ENCODE results near the gene SORCS2.
A peak's percentile ranks its signal among the peaks of the same experiment; 100 is the strongest.

SORCS2 gene

DNA sequence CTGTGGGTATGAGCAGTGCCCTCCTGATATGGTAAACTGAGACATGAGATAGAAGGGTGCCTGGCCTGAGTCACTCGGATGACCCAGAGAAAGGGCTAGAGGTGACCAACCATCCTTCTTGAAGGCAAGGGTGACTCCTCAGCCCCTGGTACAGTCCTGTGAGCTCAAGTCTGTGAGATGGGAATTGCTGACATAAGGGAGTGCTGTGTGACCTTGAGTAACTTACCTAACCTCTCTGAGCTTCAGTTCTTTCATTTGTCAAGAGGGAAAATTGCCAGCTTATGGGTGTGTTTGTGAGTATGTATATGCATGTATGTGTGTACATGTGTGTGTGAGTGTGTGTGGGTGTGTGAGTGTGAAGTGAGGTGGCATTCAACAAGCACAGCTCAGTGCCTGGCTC lies 452.8 kb downstream of the SORCS2 start:
- Histone ChIP-seq H2AFZ (ENCODE audit: insufficient read depth, low read length, poor library complexity) (no peak overlapping the region), H2AK5ac (ENCODE audit: low read length) (no peak overlapping the region), H3K27ac (ENCODE audit: low read depth, low read length) (no peak overlapping the region), H3K18ac (ENCODE audit: low read length) (no peak overlapping the region), H2BK120ac (ENCODE audit: insufficient read depth, low read length, poor library complexity) (no peak overlapping the region), H3K79me1 (ENCODE audit: low read length) (no peaks in the 10 kb centered on the region), H4K12ac (ENCODE audit: low read depth, low read length) (no peak overlapping the region), H3K27me3 (ENCODE audit: insufficient read depth, low read length) (no peaks in the 10 kb centered on the region), H3K4me3 (ENCODE audit: low read depth, low read length) (no peak overlapping the region), H3K4me1 (ENCODE audit: control insufficient read depth in 1 of 2, insufficient read depth in 2 of 2, low read length in 2 of 2) (peaks cover 3 to 11% of the 10 kb centered on the region in 2 experiments), H3K4ac (ENCODE audit: low read depth, low read length) (no peak overlapping the region), H3K79me2 (ENCODE audit: control insufficient read depth, insufficient read depth, low read length, poor library complexity) (no peaks in the 10 kb centered on the region), H3K36me3 (ENCODE audit: control insufficient read depth in 1 of 2, insufficient read depth in 2 of 2, low read length in 2 of 2) (no peaks in the 10 kb centered on the region), H2BK5ac (ENCODE audit: low read depth, low read length, poor library complexity) (no peak overlapping the region), H4K91ac (ENCODE audit: low read depth, low read length) (no peak overlapping the region), H4K8ac (ENCODE audit: low read depth, low read length) (no peak overlapping the region), H3K4me2 (ENCODE audit: low read length) (no peak overlapping the region), H3K23ac (ENCODE audit: low read length) (no peak overlapping the region), H3K9ac (ENCODE audit: low read length) (no peak overlapping the region), H2BK12ac (ENCODE audit: low read length) (no peak overlapping the region), H3K9me3 (ENCODE audit: insufficient read depth, low read depth, low read length) (peaks cover 8% of the 10 kb centered on the region), H3K14ac (ENCODE audit: low read length) (no peak overlapping the region)
- no CpG with 5 or more reads among the region's 1 CpG for WGBS (ENCODE audit: extremely low coverage, insufficient coverage, insufficient read length)
- DNase-seq = no peak

DNA sequence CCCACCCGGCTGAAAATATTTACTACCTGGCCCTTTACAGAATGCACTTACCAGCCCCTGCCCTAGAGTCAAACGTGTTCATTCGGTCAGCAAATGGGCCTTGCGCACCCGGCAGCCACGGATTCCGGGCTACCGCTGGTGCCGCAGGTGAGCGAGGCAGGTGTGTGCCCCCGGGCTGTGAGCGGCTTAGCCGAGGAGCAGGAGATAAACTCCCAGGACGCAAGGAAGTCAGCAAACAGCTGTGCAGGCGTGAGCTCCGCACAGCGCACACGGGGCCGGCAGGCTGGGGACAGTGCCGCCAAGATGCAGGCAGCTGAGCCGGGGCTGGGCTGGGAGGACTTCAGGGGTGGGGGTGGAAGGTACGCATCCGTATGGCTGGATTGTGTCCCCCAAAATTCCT lies 453.6 kb downstream of the SORCS2 start:
- H3K79me2 ChIP-seq (ENCODE audit: control insufficient read depth, insufficient read depth, low read length, poor library complexity) = no peaks in the 10 kb centered on the region
- no peak overlapping the region for H3K9ac ChIP-seq (ENCODE audit: low read length)
- peaks cover 4 to 14% of the 10 kb centered on the region in 2 experiments for H3K4me1 ChIP-seq (ENCODE audit: control insufficient read depth in 1 of 2, insufficient read depth in 2 of 2, low read length in 2 of 2)
- no peak overlapping the region for H2BK5ac ChIP-seq (ENCODE audit: low read depth, low read length, poor library complexity)
- peaks cover 7% of the 10 kb centered on the region for H3K9me3 ChIP-seq (ENCODE audit: insufficient read depth, low read depth, low read length)
- no peak overlapping the region for H3K14ac ChIP-seq (ENCODE audit: low read length)
- H3K23ac ChIP-seq (ENCODE audit: low read length) = no peak overlapping the region
- H4K12ac ChIP-seq (ENCODE audit: low read depth, low read length) = no peak overlapping the region
- no peak overlapping the region for H2AK5ac ChIP-seq (ENCODE audit: low read length)
- H3K18ac ChIP-seq (ENCODE audit: low read length) = no peak overlapping the region
- no peak overlapping the region for H3K4ac ChIP-seq (ENCODE audit: low read depth, low read length)
- no peaks in the 10 kb centered on the region for H3K36me3 ChIP-seq (ENCODE audit: control insufficient read depth in 1 of 2, insufficient read depth in 2 of 2, low read length in 2 of 2)
- H2AFZ ChIP-seq (ENCODE audit: insufficient read depth, low read length, poor library complexity) = no peak overlapping the region
- no peak overlapping the region for H3K4me3 ChIP-seq (ENCODE audit: low read depth, low read length)
- no peak overlapping the region for H2BK12ac ChIP-seq (ENCODE audit: low read length)
- no peaks in the 10 kb centered on the region for H3K79me1 ChIP-seq (ENCODE audit: low read length)
- H3K27ac ChIP-seq (ENCODE audit: low read depth, low read length) = no peak overlapping the region
- H2BK120ac ChIP-seq (ENCODE audit: insufficient read depth, low read length, poor library complexity) = no peak overlapping the region
- H3K4me2 ChIP-seq (ENCODE audit: low read length) = no peak overlapping the region
- no peak overlapping the region for H4K8ac ChIP-seq (ENCODE audit: low read depth, low read length)
- WGBS (ENCODE audit: extremely low coverage, insufficient coverage, insufficient read length) = no CpG with 5 or more reads among the region's 23 CpGs
- no peaks in the 10 kb centered on the region for H3K27me3 ChIP-seq (ENCODE audit: insufficient read depth, low read length)
- peak in 1 of 2 donors; percentile 61 for DNase-seq
- no peak overlapping the region for H4K91ac ChIP-seq (ENCODE audit: low read depth, low read length)

DNA sequence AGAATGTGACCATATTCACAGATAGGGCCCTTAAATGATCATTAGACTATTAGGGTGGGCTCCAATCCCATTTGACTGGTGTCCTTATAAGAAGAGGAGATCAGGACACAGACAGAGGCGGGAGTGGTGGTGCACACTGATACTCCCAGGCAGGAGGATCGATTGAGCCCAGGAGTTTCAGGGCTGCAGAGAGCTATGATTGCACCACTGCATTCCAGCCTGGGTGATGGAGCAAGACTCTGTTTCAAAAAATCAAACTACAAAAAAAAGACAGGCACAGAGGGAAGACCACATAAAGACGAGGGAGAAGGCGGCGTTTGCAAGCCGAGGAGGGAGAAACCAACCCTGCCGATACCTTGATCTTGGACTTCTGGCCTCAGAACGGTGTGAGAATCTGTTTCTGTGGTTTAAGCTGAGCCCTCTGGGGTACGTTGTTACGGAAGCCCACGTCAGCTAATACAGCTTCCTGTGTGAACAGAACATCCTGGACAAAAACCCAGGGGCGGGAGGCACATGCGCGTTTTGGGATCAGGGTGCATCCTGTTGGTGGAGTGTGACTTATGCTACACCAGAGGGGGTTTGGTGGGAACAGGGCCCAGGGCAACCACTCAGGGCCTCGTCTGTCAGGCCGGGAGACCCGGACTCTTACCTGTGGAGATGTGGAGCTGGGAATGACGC lies 454.2 kb downstream of the SORCS2 start:
- H4K91ac ChIP-seq (ENCODE audit: low read depth, low read length) = no peak overlapping the region
- no peaks in the 10 kb centered on the region for H3K79me2 ChIP-seq (ENCODE audit: control insufficient read depth, insufficient read depth, low read length, poor library complexity)
- no peak overlapping the region for H2BK120ac ChIP-seq (ENCODE audit: insufficient read depth, low read length, poor library complexity)
- no peak overlapping the region for H2BK5ac ChIP-seq (ENCODE audit: low read depth, low read length, poor library complexity)
- no peak overlapping the region for H3K23ac ChIP-seq (ENCODE audit: low read length)
- H3K27ac ChIP-seq (ENCODE audit: low read depth, low read length) = no peak overlapping the region
- no peaks in the 10 kb centered on the region for H3K36me3 ChIP-seq (ENCODE audit: control insufficient read depth in 1 of 2, insufficient read depth in 2 of 2, low read length in 2 of 2)
- H4K12ac ChIP-seq (ENCODE audit: low read depth, low read length) = no peak overlapping the region
- peaks cover 7% of the 10 kb centered on the region for H3K9me3 ChIP-seq (ENCODE audit: insufficient read depth, low read depth, low read length)
- no peak overlapping the region for H3K4ac ChIP-seq (ENCODE audit: low read depth, low read length)
- no peak overlapping the region for H3K18ac ChIP-seq (ENCODE audit: low read length)
- no peak overlapping the region for H2AFZ ChIP-seq (ENCODE audit: insufficient read depth, low read length, poor library complexity)
- H3K79me1 ChIP-seq (ENCODE audit: low read length) = no peaks in the 10 kb centered on the region
- WGBS (ENCODE audit: extremely low coverage, insufficient coverage, insufficient read length) = no CpG with 5 or more reads among the region's 18 CpGs
- DNase-seq = peak in 1 of 2 donors; percentile 10
- no peaks in the 10 kb centered on the region for H3K27me3 ChIP-seq (ENCODE audit: insufficient read depth, low read length)
- H4K8ac ChIP-seq (ENCODE audit: low read depth, low read length) = no peak overlapping the region
- H2AK5ac ChIP-seq (ENCODE audit: low read length) = no peak overlapping the region
- H2BK12ac ChIP-seq (ENCODE audit: low read length) = no peak overlapping the region
- peaks cover 8 to 20% of the 10 kb centered on the region in 2 experiments for H3K4me1 ChIP-seq (ENCODE audit: control insufficient read depth in 1 of 2, insufficient read depth in 2 of 2, low read length in 2 of 2)
- H3K4me2 ChIP-seq (ENCODE audit: low read length) = no peak overlapping the region
- H3K14ac ChIP-seq (ENCODE audit: low read length) = no peak overlapping the region
- no peak overlapping the region for H3K4me3 ChIP-seq (ENCODE audit: low read depth, low read length)
- H3K9ac ChIP-seq (ENCODE audit: low read length) = no peak overlapping the region

DNA sequence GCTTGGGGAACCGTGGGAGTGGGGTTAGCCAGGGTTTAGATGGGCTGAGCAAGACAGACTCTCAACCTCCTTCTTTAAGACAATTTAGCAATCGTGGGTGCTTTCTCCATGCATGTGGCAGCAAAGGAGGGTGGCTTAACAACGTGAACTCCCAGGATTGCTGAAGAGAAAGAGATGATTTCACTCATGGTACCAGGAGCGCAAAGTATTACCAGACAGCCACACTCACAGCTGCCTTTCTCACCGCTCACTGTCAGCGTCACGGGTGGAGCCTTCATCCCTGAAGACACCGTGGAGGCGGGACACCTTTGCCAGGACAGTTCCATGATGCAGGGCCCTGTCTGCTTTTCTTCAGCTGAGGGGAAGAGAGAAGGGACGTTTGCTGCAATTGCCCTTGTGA lies 454.8 kb downstream of the SORCS2 start:
- H3K4me3 ChIP-seq (ENCODE audit: low read depth, low read length) = no peak overlapping the region
- H4K91ac ChIP-seq (ENCODE audit: low read depth, low read length) = no peak overlapping the region
- H3K27ac ChIP-seq (ENCODE audit: low read depth, low read length) = no peak overlapping the region
- no peak overlapping the region for H2BK5ac ChIP-seq (ENCODE audit: low read depth, low read length, poor library complexity)
- no CpG with 5 or more reads among the region's 10 CpGs for WGBS (ENCODE audit: extremely low coverage, insufficient coverage, insufficient read length)
- H3K9ac ChIP-seq (ENCODE audit: low read length) = no peak overlapping the region
- H3K4ac ChIP-seq (ENCODE audit: low read depth, low read length) = no peak overlapping the region
- H3K4me2 ChIP-seq (ENCODE audit: low read length) = no peak overlapping the region
- no peak overlapping the region for H2BK12ac ChIP-seq (ENCODE audit: low read length)
- H3K18ac ChIP-seq (ENCODE audit: low read length) = no peak overlapping the region
- DNase-seq = no peak
- no peak overlapping the region for H2AK5ac ChIP-seq (ENCODE audit: low read length)
- no peaks in the 10 kb centered on the region for H3K36me3 ChIP-seq (ENCODE audit: control insufficient read depth in 1 of 2, insufficient read depth in 2 of 2, low read length in 2 of 2)
- peaks cover 7% of the 10 kb centered on the region for H3K9me3 ChIP-seq (ENCODE audit: insufficient read depth, low read depth, low read length)
- H3K79me2 ChIP-seq (ENCODE audit: control insufficient read depth, insufficient read depth, low read length, poor library complexity) = no peaks in the 10 kb centered on the region
- H4K8ac ChIP-seq (ENCODE audit: low read depth, low read length) = no peak overlapping the region
- H2BK120ac ChIP-seq (ENCODE audit: insufficient read depth, low read length, poor library complexity) = no peak overlapping the region
- no peak overlapping the region for H4K12ac ChIP-seq (ENCODE audit: low read depth, low read length)
- no peaks in the 10 kb centered on the region for H3K27me3 ChIP-seq (ENCODE audit: insufficient read depth, low read length)
- H3K14ac ChIP-seq (ENCODE audit: low read length) = no peak overlapping the region
- no peak overlapping the region for H2AFZ ChIP-seq (ENCODE audit: insufficient read depth, low read length, poor library complexity)
- peaks cover 2% of the 10 kb centered on the region for H3K79me1 ChIP-seq (ENCODE audit: low read length)
- H3K4me1 ChIP-seq (ENCODE audit: control insufficient read depth in 1 of 2, insufficient read depth in 2 of 2, low read length in 2 of 2) = peaks cover 13 to 26% of the 10 kb centered on the region in 2 experiments
- no peak overlapping the region for H3K23ac ChIP-seq (ENCODE audit: low read length)

Measured in trophoblast cell (in vitro differentiated cells and primary cell).